Caco-2 (cell line): Measurements from ENCODE around the gene KNDC1. TPM values are rescaled to one million over a fixed set of nuclear protein-coding genes. Genes with fewer than 3 reads are reported as not detected.

Experiments used
- BruUV-seq: library from RNA; stranded (reverse); fragments of 400-500 nt; replicated peaks from 2 replicates; lab custom pipeline; 2021; lab: Mats Ljungman, UMichigan
- CTCF ChIA-PET: fragments of 300-600 bp; sonication (Branson Sonifier 250); formaldehyde crosslinking; loops from one replicate; lab custom pipeline; 2022; ENCODE audit warnings: antibody characterized with exemption; lab: Charles Lee
- POLR2A ChIA-PET: fragments of 300-600 bp; sonication (Branson Sonifier 250); formaldehyde crosslinking; loops from one replicate; lab custom pipeline; 2022; ENCODE audit warnings: antibody characterized with exemption; lab: Charles Lee
- DNase-seq, 2 experiments: peaks; one replicate each; pipeline versions ENCODE4 v3.0.0 to v3.0.0-alpha.2; 2020 to 2022
- H3K27me3 ChIP-seq: replicated peaks from 2 replicates; pipeline ENCODE4 v1.6.0; 2011; ENCODE audit warnings: low read length; ENCODE audit not compliant: control insufficient read depth, insufficient read depth
- H3K36me3 ChIP-seq: 2 replicates; pipeline ENCODE4 v1.5.1; 2011; ENCODE audit warnings: low read length; ENCODE audit not compliant: control insufficient read depth, insufficient read depth
- H3K4me1 ChIP-seq: fragments of 250-450 bp; sonication (Bioruptor Pico); 2 replicates; pipeline ENCODE4 v1.5.1; 2020; ENCODE audit warnings: mild to moderate bottlenecking
- H3K4me3 ChIP-seq: 2 replicates; pipeline ENCODE4 v1.5.1; 2011; ENCODE audit warnings: low read depth, mild to moderate bottlenecking, control low read depth, low read length
- H3K9me3 ChIP-seq: fragments of 250-450 bp; sonication (Bioruptor Pico); 2 replicates; pipeline ENCODE4 v1.5.1; 2020; ENCODE audit warnings: mild to moderate bottlenecking, moderate library complexity
- H3K27ac Mint-ChIP-seq: one replicate; pipeline ENCODE4 v1.8.0; 2022; ENCODE audit warnings: mixed read lengths; ENCODE audit not compliant: unreplicated experiment
- H3K27me3 Mint-ChIP-seq: one replicate; pipeline ENCODE4 v1.8.0; 2022; ENCODE audit warnings: mixed read lengths; ENCODE audit not compliant: insufficient read depth, unreplicated experiment
- H3K36me3 Mint-ChIP-seq: one replicate; pipeline ENCODE4 v1.8.0; 2022; ENCODE audit warnings: mild to moderate bottlenecking, mixed read lengths; ENCODE audit not compliant: insufficient read depth, unreplicated experiment
- H3K4me1 Mint-ChIP-seq: one replicate; pipeline ENCODE4 v1.8.0; 2022; ENCODE audit warnings: low read depth, mixed read lengths; ENCODE audit not compliant: unreplicated experiment
- H3K4me3 Mint-ChIP-seq: one replicate; pipeline ENCODE4 v1.8.0; 2022; ENCODE audit warnings: mild to moderate bottlenecking, moderate library complexity, mixed read lengths; ENCODE audit not compliant: unreplicated experiment
- H3K9me3 Mint-ChIP-seq: one replicate; pipeline ENCODE4 v1.8.0; 2022; ENCODE audit warnings: mixed read lengths; ENCODE audit not compliant: unreplicated experiment
- intact Hi-C: fragments of 100-400 bp; cut with micrococcal nuclease; formaldehyde crosslinking; loops from one replicate; pipeline ENCODE4 v1.10.0; 2022; ENCODE audit not compliant: unreplicated experiment
- total RNA-seq: library from RNA; stranded (reverse); gene quantifications from 2 replicates; pipeline ENCODE4 v1.2.3, GENCODE V29; 2022
- TF ChIP-seq, protein P1 (sequence below), 2 experiments: fragments of 200-600 bp in 1 of 2; IDR thresholded peaks; 1 replicate in 1 of 2; 2 replicates in 1 of 2; pipeline versions ENCODE4 v1.5.1 to v1.8.0; 2011 to 2022; ENCODE audit warnings: antibody characterized with exemption in 1 of 2, control low read depth in 1 of 2, inconsistent platforms in 1 of 2, low read depth in 1 of 2, low read length in 1 of 2, mild to moderate bottlenecking in 1 of 2, moderate library complexity in 1 of 2; ENCODE audit not compliant: insufficient read depth in 1 of 2, severe bottlenecking in 1 of 2, unreplicated experiment in 1 of 2

KNDC1 gene
- total RNA-seq, 1 experiment from 2014 or later = 3.2 TPM

DNA sequence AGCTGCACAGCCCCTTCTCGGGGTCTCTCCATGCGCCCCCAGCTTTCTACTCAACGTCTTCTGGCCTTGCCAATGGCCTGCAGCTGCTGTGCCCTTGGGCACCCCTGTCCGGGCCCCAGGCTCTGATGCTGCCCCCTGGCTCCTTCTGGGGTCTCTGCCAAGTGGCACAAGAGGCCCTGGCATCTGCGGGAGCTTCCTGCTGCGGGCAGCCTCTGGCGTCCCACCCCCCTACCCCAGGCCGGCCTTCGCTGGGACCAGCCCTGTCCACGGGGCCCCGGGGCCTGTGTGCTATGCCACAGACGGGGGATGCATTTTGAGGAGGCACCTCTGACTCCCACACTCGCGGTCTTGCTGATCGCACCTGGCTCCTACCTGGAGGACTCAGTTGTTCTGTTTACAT lies 80.0 kb downstream of the KNDC1 start:
- Histone ChIP-seq H3K9me3 (no peaks in the 10 kb centered on the region), H3K27me3 (no peaks in the 10 kb centered on the region; the same call in none of the 2 replicates), H3K36me3 (no peaks in the 10 kb centered on the region), H3K4me1 (peaks cover 25% of the 10 kb centered on the region), H3K4me3 (no peak overlapping the region)
- no peak for DNase-seq
- H3K4me1 Mint-ChIP-seq = peaks cover 9% of the 10 kb centered on the region
- H3K27me3 Mint-ChIP-seq = peaks cover 3% of the 10 kb centered on the region
- H3K4me3 Mint-ChIP-seq = no peak overlapping the region
- H3K9me3 Mint-ChIP-seq = no peaks in the 10 kb centered on the region
- peaks cover 7% of the 10 kb centered on the region for H3K36me3 Mint-ChIP-seq
- intact Hi-C loops = no loop called here
- no peak overlapping the region for H3K27ac Mint-ChIP-seq
- ChIA-PET CTCF (no interaction called here), POLR2A (no interaction called here)
- no TSS peak for BruUV-seq
- TF ChIP-seq, protein P1, sequence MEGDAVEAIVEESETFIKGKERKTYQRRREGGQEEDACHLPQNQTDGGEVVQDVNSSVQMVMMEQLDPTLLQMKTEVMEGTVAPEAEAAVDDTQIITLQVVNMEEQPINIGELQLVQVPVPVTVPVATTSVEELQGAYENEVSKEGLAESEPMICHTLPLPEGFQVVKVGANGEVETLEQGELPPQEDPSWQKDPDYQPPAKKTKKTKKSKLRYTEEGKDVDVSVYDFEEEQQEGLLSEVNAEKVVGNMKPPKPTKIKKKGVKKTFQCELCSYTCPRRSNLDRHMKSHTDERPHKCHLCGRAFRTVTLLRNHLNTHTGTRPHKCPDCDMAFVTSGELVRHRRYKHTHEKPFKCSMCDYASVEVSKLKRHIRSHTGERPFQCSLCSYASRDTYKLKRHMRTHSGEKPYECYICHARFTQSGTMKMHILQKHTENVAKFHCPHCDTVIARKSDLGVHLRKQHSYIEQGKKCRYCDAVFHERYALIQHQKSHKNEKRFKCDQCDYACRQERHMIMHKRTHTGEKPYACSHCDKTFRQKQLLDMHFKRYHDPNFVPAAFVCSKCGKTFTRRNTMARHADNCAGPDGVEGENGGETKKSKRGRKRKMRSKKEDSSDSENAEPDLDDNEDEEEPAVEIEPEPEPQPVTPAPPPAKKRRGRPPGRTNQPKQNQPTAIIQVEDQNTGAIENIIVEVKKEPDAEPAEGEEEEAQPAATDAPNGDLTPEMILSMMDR (IDR thresholded peaks at IDR 0.05; ENCODE audit: insufficient read depth in 1 of 2, low read depth in 1 of 2, low read length in 1 of 2, severe bottlenecking in 1 of 2, unreplicated experiment in 1 of 2) = no peak

- ChIA-PET CTCF (no interaction called here), POLR2A (no interaction called here)
- H3K36me3 Mint-ChIP-seq = peaks cover 7% of the 10 kb centered on the region
- H3K4me1 ChIP-seq = peaks cover 39% of the 10 kb centered on the region
- H3K9me3 ChIP-seq = no peaks in the 10 kb centered on the region
- H3K4me1 Mint-ChIP-seq = peaks cover 9% of the 10 kb centered on the region
- no peak overlapping the region for H3K27ac Mint-ChIP-seq
- H3K36me3 ChIP-seq = no peaks in the 10 kb centered on the region
- TF ChIP-seq, protein P1 (IDR thresholded peaks at IDR 0.05; ENCODE audit: insufficient read depth in 1 of 2, low read depth in 1 of 2, low read length in 1 of 2, severe bottlenecking in 1 of 2, unreplicated experiment in 1 of 2) = no peak
- intact Hi-C loops = no loop called here
- H3K4me3 ChIP-seq = no peak overlapping the region
- BruUV-seq = no TSS peak
- no peak overlapping the region for H3K4me3 Mint-ChIP-seq
- H3K9me3 Mint-ChIP-seq = no peaks in the 10 kb centered on the region
- no peaks in the 10 kb centered on the region; the same call in 1 of the 2 replicates for H3K27me3 ChIP-seq
- peaks cover 3% of the 10 kb centered on the region for H3K27me3 Mint-ChIP-seq
- DNase-seq = no peak
These were observed 81.6 kb downstream of the KNDC1 start for GRCh38 chr10:133241501-133242205.

DNA sequence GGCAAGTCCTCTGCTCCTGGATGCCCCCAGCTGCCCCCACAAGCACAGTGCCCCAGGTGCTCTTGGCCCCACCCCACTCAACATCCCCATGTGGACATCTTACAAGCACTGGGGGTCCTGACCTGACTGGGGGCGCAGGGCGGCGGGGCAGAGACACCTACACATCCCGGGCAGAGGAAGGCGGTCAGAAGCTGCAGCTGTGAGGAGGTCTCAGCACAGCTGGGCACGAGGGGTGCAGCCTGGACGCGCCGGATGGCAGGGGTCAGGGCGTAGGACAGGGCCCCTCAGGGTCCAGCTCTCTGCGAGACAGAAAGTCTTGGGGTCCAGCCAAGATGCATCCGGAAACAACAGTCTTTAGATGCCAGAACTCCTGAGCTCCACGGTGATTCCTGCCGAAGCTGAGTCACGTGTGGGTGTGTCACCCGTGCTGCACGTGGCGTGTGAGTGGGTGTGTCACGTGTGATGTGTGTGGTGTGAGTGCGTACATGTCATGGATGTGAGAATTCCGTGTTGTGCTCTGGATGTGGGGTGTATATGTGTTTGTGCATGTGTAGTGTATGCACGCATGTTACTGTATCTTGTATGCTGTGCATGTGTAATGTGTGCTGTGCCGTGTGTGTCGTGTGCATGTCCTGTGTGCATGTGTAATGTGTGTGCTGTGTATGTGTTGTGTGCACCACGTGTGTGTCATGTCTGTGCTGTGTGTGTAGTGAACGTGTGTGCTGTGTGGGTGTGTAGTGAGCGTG lies 82.8 kb downstream of the KNDC1 start:
- Mint-ChIP-seq H3K27me3 (no peaks in the 10 kb centered on the region), H3K27ac (no peak overlapping the region), H3K4me3 (no peak overlapping the region), H3K9me3 (no peaks in the 10 kb centered on the region), H3K4me1 (peaks cover 9% of the 10 kb centered on the region), H3K36me3 (peaks cover 7% of the 10 kb centered on the region)
- no peaks in the 10 kb centered on the region for H3K36me3 ChIP-seq
- H3K27me3 ChIP-seq = no peaks in the 10 kb centered on the region
- H3K4me1 ChIP-seq = peaks cover 44% of the 10 kb centered on the region
- H3K4me3 ChIP-seq = no peak overlapping the region
- TF ChIP-seq, protein P1 (IDR thresholded peaks at IDR 0.05; ENCODE audit: insufficient read depth in 1 of 2, low read depth in 1 of 2, low read length in 1 of 2, severe bottlenecking in 1 of 2, unreplicated experiment in 1 of 2) = no peak
- DNase-seq = no peak
- CTCF ChIA-PET = interaction anchor here (1.1 kb wide), 1 partner anchor 14 kb away, joined by 3 read pairs; no protein-coding TSS in a partner anchor
- H3K9me3 ChIP-seq = no peaks in the 10 kb centered on the region
- BruUV-seq = no TSS peak
- intact Hi-C loops = no loop called here
- POLR2A ChIA-PET = no interaction called here
